B cell (primary cell): Measurements from ENCODE around the gene DDX39B. TPM values are rescaled to one million over a fixed set of nuclear protein-coding genes. Genes with fewer than 3 reads are reported as not detected.

Source experiments
- ATAC-seq: fragments of 200-7000 bp; cut with Tn5 transposase; one replicate; pipeline ENCODE4 v1.10.0; 2021; ENCODE audit warnings: low read depth, mild to moderate bottlenecking, moderate number of reproducible peaks, moderate library complexity
- CTCF ChIA-PET: fragments of 350-600 bp; sonication (Branson Sonifier 250); formaldehyde crosslinking; loops from one replicate; lab custom pipeline; 2021; ENCODE audit warnings: antibody characterized with exemption, inconsistent platforms; lab: Charles Lee
- POLR2A ChIA-PET: fragments of 350-600 bp; sonication (Branson Sonifier 250); formaldehyde crosslinking; loops from one replicate; lab custom pipeline; 2021; ENCODE audit warnings: antibody characterized with exemption; lab: Charles Lee
- DNase-seq: peaks from one replicate; pipeline ENCODE4 v3.0.0; 2013
- H2AFZ ChIP-seq: 2 replicates; pipeline ENCODE4 v1.6.1; 2012; ENCODE audit warnings: mild to moderate bottlenecking, low read depth, low read length; ENCODE audit not compliant: insufficient read depth, poor library complexity, severe bottlenecking
- H3K27ac ChIP-seq, 2 donors: 1 replicate in 1 of 2; 2 replicates in 1 of 2; pipeline ENCODE4 v1.5.1; 2012 to 2013; ENCODE audit warnings: low read length in 2 of 2, mild to moderate bottlenecking in 2 of 2, moderate library complexity in 1 of 2
- H3K27me3 ChIP-seq, 4 experiments: fragments of 200-600 bp in 1 of 4; sonication (generic) in 1 of 4; replicated peaks in 1 of 4; 1 replicate in 2 of 4; 2 replicates in 2 of 4; pipeline versions ENCODE4 v1.6.1 to v1.7.0; 2013 to 2016; ENCODE audit warnings: low read length in 3 of 4, mild to moderate bottlenecking in 2 of 4, mixed read lengths in 1 of 4, moderate library complexity in 1 of 4; ENCODE audit not compliant: insufficient read depth in 4 of 4, control insufficient read depth in 3 of 4; ENCODE audit errors: control extremely low read depth in 1 of 4
- H3K36me3 ChIP-seq, 2 experiments: replicated peaks in 1 of 2; 1 replicate in 1 of 2; 2 replicates in 1 of 2; pipeline versions ENCODE4 v1.6.1 to v1.7.1; 2013; ENCODE audit warnings: low read length in 1 of 2; ENCODE audit not compliant: insufficient read depth in 2 of 2, control insufficient read depth in 1 of 2; ENCODE audit errors: control extremely low read depth in 1 of 2, extremely low read depth in 1 of 2
- H3K4me1 ChIP-seq, 2 donors: fragments of 200-600 bp in 1 of 2; sonication (generic) in 1 of 2; 1 replicate in 1 of 2; 2 replicates in 1 of 2; pipeline versions ENCODE4 v1.5.1 to v1.6.1; 2013 to 2017; ENCODE audit warnings: low read length in 2 of 2; ENCODE audit not compliant: control insufficient read depth in 2 of 2, insufficient read depth in 2 of 2
- H3K4me2 ChIP-seq: replicated peaks from 2 replicates; pipeline ENCODE3; 2012; ENCODE audit warnings: mild to moderate bottlenecking, low read depth, low read length; ENCODE audit not compliant: poor library complexity, severe bottlenecking
- H3K4me3 ChIP-seq, 5 experiments: fragments of 200-600 bp in 1 of 5; sonication (generic) in 1 of 5; 1 replicate in 3 of 5; 2 replicates in 2 of 5; pipeline versions ENCODE4 v1.5.1 to v1.7.0; 2011 to 2016; ENCODE audit warnings: low read length in 4 of 5, mild to moderate bottlenecking in 4 of 5, low read depth in 2 of 5, control low read depth in 1 of 5, moderate library complexity in 1 of 5; ENCODE audit not compliant: insufficient read depth in 1 of 5; ENCODE audit errors: control extremely low read depth in 1 of 5, extremely low read depth in 1 of 5
- H3K79me2 ChIP-seq: fragments of 200-600 bp; sonication (generic); one replicate; pipeline ENCODE4 v1.6.0; 2016; ENCODE audit warnings: low read length; ENCODE audit not compliant: control insufficient read depth, insufficient read depth
- H3K9ac ChIP-seq: fragments of 200-600 bp; sonication (generic); 2 replicates; pipeline ENCODE4 v1.6.1; 2017; ENCODE audit warnings: mild to moderate bottlenecking, low read length, moderate library complexity
- H3K9me3 ChIP-seq, 3 donors: one replicate each; pipeline versions ENCODE4 v1.6.1 to v1.7.1; 2013; ENCODE audit warnings: low read length in 2 of 3; ENCODE audit not compliant: control insufficient read depth in 2 of 3, insufficient read depth in 1 of 3; ENCODE audit errors: control extremely low read depth in 1 of 3
- H4K20me1 ChIP-seq: 2 replicates; pipeline ENCODE4 v1.6.0; 2012; ENCODE audit warnings: mild to moderate bottlenecking, low read length; ENCODE audit not compliant: insufficient read depth, control insufficient read depth, poor library complexity, severe bottlenecking
- H3K27ac Mint-ChIP-seq: one replicate; pipeline ENCODE4 v1.8.0; 2021; ENCODE audit warnings: mixed read lengths
- H3K27me3 Mint-ChIP-seq: one replicate; pipeline ENCODE4 v1.8.0; 2021; ENCODE audit warnings: mixed read lengths
- H3K4me1 Mint-ChIP-seq: one replicate; pipeline ENCODE4 v1.8.0; 2021; ENCODE audit warnings: mixed read lengths
- H3K4me3 Mint-ChIP-seq: one replicate; pipeline ENCODE4 v1.8.0; 2021; ENCODE audit warnings: mixed read lengths
- H3K9me3 Mint-ChIP-seq: one replicate; pipeline ENCODE4 v1.8.0; 2022; ENCODE audit warnings: mixed read lengths; ENCODE audit not compliant: insufficient read depth
- CTCF ChIP-seq: fragments of 200-600 bp; IDR thresholded peaks from one replicate; pipeline ENCODE4 v1.8.0; 2022; ENCODE audit warnings: antibody characterized with exemption, mild to moderate bottlenecking
- EZH2 ChIP-seq: IDR thresholded peaks from 2 replicates; pipeline ENCODE4 v1.6.1; 2012; ENCODE audit warnings: borderline replicate concordance, low read depth, mild to moderate bottlenecking, moderate library complexity, low read length; ENCODE audit not compliant: insufficient read depth, poor library complexity, severe bottlenecking
- WGBS: methylation state at CpG from one replicate; pipeline ENCODE4 v1.1.5; 2013; ENCODE audit warnings: missing lambda C conversion rate; ENCODE audit not compliant: insufficient coverage; 5-methylcytosine and 5-hydroxymethylcytosine counted together
- intact Hi-C: fragments of 100-400 bp; cut with micrococcal nuclease; formaldehyde crosslinking; loops from one replicate; pipeline ENCODE4 v1.10.0; 2022
- polyA plus RNA-seq: library from polyadenylated mRNA; depleted of rRNA; stranded (reverse); fragments of >200 nt; gene quantifications from 2 replicates; pipeline ENCODE4 v1.2.3, GENCODE V29; 2012
- small RNA-seq: library from RNA; depleted of rRNA; stranded (forward); fragments of <200 nt; gene quantifications from one replicate; pipeline ENCODE3, GENCODE V24; 2012; ENCODE audit warnings: low replicate concordance, low read depth; ENCODE audit not compliant: insufficient read length
- total RNA-seq, 2 donors: library from RNA; stranded (reverse); fragments of 120-200 nt in 1 of 2; gene quantifications; 1 replicate in 1 of 2; 2 replicates in 1 of 2; pipeline versions ENCODE4 v1.2.3 to v1.2.4, GENCODE V29; 2013 to 2022

DDX39B gene
- total and polyA plus RNA-seq, 2 donors (not counting 1 experiment from before 2014, with no cell fraction given), result 576 to 838 TPM

DNA sequence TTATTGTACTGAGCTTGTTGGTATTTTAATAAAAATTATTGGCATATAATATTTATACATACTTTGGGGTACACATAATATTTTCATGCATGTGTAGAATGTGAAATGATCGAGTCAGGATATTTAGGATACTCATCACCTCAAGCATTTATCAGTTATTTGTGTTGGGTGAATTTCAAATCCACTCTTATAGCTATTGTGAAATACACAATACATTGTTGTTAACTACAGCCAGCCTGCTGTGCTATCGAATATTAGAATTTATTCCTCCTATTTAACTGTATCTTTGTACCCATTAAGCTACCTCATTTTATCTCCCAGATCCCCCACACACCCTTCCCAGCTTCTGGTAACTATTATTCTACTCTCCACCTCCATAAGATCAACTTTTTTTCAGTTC, 58.4 kb downstream of the DDX39B start:
- H3K27ac ChIP-seq, result no peak overlapping the region
- Mint-ChIP-seq H3K4me3 (no peak overlapping the region), H3K27ac (no peak overlapping the region), H3K9me3 (no peaks in the 10 kb centered on the region), H3K27me3 (no peaks in the 10 kb centered on the region), H3K4me1 (peaks cover 13% of the 10 kb centered on the region)
- no peak overlapping the region for H3K9ac ChIP-seq
- no peak overlapping the region for H3K4me2 ChIP-seq
- DNase-seq (no peak), ATAC-seq (no peak)
- ChIA-PET CTCF (interaction anchor here (0.7 to 1.5 kb wide), 4 partner anchors 58 to 296 kb away, joined by 3 to 4 read pairs (median 3); partner anchors contain the start of gene AIF1), POLR2A (no interaction called here)
- no peaks in the 10 kb centered on the region for H3K27me3 ChIP-seq
- H3K4me3 ChIP-seq, result no peak overlapping the region
- H2AFZ ChIP-seq, result no peak overlapping the region
- peaks cover 15% of the 10 kb centered on the region for H4K20me1 ChIP-seq
- WGBS, result 100% methylated on average over 1 of the region's 2 CpGs
- no peaks in the 10 kb centered on the region for H3K9me3 ChIP-seq
- peaks cover 24% of the 10 kb centered on the region for H3K79me2 ChIP-seq
- H3K36me3 ChIP-seq, result peaks cover 0 to 3% of the 10 kb centered on the region in 2 experiments
- TF ChIP-seq CTCF, result no peak
- no peak for TF ChIP-seq EZH2
- intact Hi-C loops, result no loop called here
- H3K4me1 ChIP-seq, result peaks cover 0 to 11% of the 10 kb centered on the region in 2 donors

DNA sequence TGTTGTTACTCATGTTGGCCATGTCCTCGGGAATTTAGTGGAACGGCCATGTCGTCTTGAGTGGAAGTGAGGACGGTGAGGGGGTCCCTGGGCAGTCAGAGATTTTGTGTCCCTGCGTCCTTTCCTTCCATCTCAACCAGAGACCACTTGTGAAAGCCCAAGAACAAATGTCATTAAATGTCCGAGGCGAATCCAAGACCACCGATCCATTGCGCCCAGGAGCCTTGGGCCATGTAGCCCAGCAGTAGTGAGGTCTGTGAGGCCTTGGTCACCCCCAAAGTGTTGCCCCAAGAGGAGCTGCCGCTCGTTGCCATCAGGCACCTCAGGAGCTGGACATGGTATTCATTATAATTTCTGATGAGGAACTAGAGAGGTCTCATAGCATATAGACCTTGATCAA, 61.2 kb downstream of the DDX39B start:
- Histone ChIP-seq H2AFZ (no peak overlapping the region), H3K9me3 (no peaks in the 10 kb centered on the region), H3K36me3 (peaks cover 0 to 3% of the 10 kb centered on the region in 2 experiments), H4K20me1 (peaks cover 19% of the 10 kb centered on the region), H3K27ac (no peak overlapping the region), H3K4me3 (no peak overlapping the region), H3K9ac (no peak overlapping the region), H3K79me2 (peaks cover 30% of the 10 kb centered on the region), H3K4me1 (peaks cover 14 to 24% of the 10 kb centered on the region in 2 donors), H3K4me2 (no peak overlapping the region), H3K27me3 (no peaks in the 10 kb centered on the region)
- Mint-ChIP-seq H3K27me3 (no peaks in the 10 kb centered on the region), H3K4me3 (no peak overlapping the region), H3K4me1 (peaks cover 38% of the 10 kb centered on the region), H3K27ac (no peak overlapping the region), H3K9me3 (no peaks in the 10 kb centered on the region)
- ATAC-seq (no peak), DNase-seq (no peak)
- 77% methylated on average over 8 of the region's 11 CpGs for WGBS
- CTCF ChIA-PET, result interaction anchor here (0.7 kb wide), 1 partner anchor 394 kb away, joined by 3 read pairs; no protein-coding TSS in a partner anchor
- POLR2A ChIA-PET, result no interaction called here
- intact Hi-C loops, result no loop called here
- TF ChIP-seq EZH2 (no peak), CTCF (no peak)

Small RNA genes lying within 50 kb of the gene (small RNA-seq; reads per million reads assigned to genes)
- gene AL663061.1 (not detected), gene RF00019 (not detected), gene SNORD117 (12,958 reads per million, percentile 99 among the genes with 10 or more reads in this experiment), gene SNORD84 (not detected)

Other genes starting within 250 kb of the DDX39B start
- 3,910 and 4,028 TPM in 2 replicates for gene HLA-B, start 184.8 kb downstream of the DDX39B start, total RNA-seq
- 4,233 and 7,345 TPM in 2 replicates for gene HLA-B, start 184.8 kb downstream of the DDX39B start, polyA plus RNA-seq
- gene MICA, start 138.4 kb downstream of the DDX39B start, total RNA-seq, result 13.9 and 17.1 TPM in 2 replicates
- gene MICA, start 138.4 kb downstream of the DDX39B start, polyA plus RNA-seq, result 19.8 and 28.5 TPM in 2 replicates
- gene MICB, start 43.9 kb downstream of the DDX39B start, total RNA-seq, result 21.9 and 24.2 TPM in 2 replicates
- gene MICB, start 43.9 kb downstream of the DDX39B start, polyA plus RNA-seq, result 24.5 and 30.9 TPM in 2 replicates
- gene MCCD1, start 13.0 kb downstream of the DDX39B start, total RNA-seq, result not detected in 2 replicates
- gene MCCD1, start 13.0 kb downstream of the DDX39B start, polyA plus RNA-seq, result not detected in 2 replicates
- gene ATP6V1G2, start 4.6 kb upstream of the DDX39B start, total RNA-seq, result 3.3 and 4.4 TPM in 2 replicates
- gene ATP6V1G2, start 4.6 kb upstream of the DDX39B start, polyA plus RNA-seq, result 4.5 and 5.2 TPM in 2 replicates
- 17.8 and 18.4 TPM in 2 replicates for gene NFKBIL1, start 5.6 kb upstream of the DDX39B start, total RNA-seq
- gene NFKBIL1, start 5.6 kb upstream of the DDX39B start, polyA plus RNA-seq, result 6.4 and 10.3 TPM in 2 replicates
- gene LTA, start 30.3 kb upstream of the DDX39B start, total RNA-seq, result 5.6 and 8.8 TPM in 2 replicates
- 8.4 and 8.6 TPM in 2 replicates for gene LTA, start 30.3 kb upstream of the DDX39B start, polyA plus RNA-seq
- 22.2 and 22.6 TPM in 2 replicates for gene TNF, start 33.6 kb upstream of the DDX39B start, total RNA-seq
- 15.6 and 21.9 TPM in 2 replicates for gene TNF, start 33.6 kb upstream of the DDX39B start, polyA plus RNA-seq
- 473 and 488 TPM in 2 replicates for gene LTB, start 40.4 kb upstream of the DDX39B start, total RNA-seq
- 832 and 938 TPM in 2 replicates for gene LTB, start 40.4 kb upstream of the DDX39B start, polyA plus RNA-seq
- 7.4 and 9.5 TPM in 2 replicates for gene LST1, start 44.3 kb upstream of the DDX39B start, total RNA-seq
- gene LST1, start 44.3 kb upstream of the DDX39B start, polyA plus RNA-seq, result 29.4 and 30.5 TPM in 2 replicates
- gene NCR3, start 51.0 kb upstream of the DDX39B start, total RNA-seq, result 24.7 and 28.5 TPM in 2 replicates
- gene NCR3, start 51.0 kb upstream of the DDX39B start, polyA plus RNA-seq, result 52.2 and 52.5 TPM in 2 replicates
- gene AIF1, start 73.2 kb upstream of the DDX39B start, total RNA-seq, result 1.3 and 1.5 TPM in 2 replicates
- gene AIF1, start 73.2 kb upstream of the DDX39B start, polyA plus RNA-seq, result 4.7 and 7.5 TPM in 2 replicates
- gene PRRC2A, start 78.7 kb upstream of the DDX39B start, total RNA-seq, result 265 and 278 TPM in 2 replicates
- 152 and 153 TPM in 2 replicates for gene PRRC2A, start 78.7 kb upstream of the DDX39B start, polyA plus RNA-seq
- 345 and 348 TPM in 2 replicates for gene BAG6, start 110.7 kb upstream of the DDX39B start, total RNA-seq
- gene BAG6, start 110.7 kb upstream of the DDX39B start, polyA plus RNA-seq, result 252 and 276 TPM in 2 replicates
- 2.6 and 3.6 TPM in 2 replicates for gene APOM, start 113.9 kb upstream of the DDX39B start, total RNA-seq
- 11.6 and 11.9 TPM in 2 replicates for gene APOM, start 113.9 kb upstream of the DDX39B start, polyA plus RNA-seq
- gene C6orf47, start 118.8 kb upstream of the DDX39B start, total RNA-seq, result 34.0 and 35.1 TPM in 2 replicates
- 5.8 and 7.6 TPM in 2 replicates for gene C6orf47, start 118.8 kb upstream of the DDX39B start, polyA plus RNA-seq
- 24.2 and 24.3 TPM in 2 replicates for gene GPANK1, start 123.0 kb upstream of the DDX39B start, total RNA-seq
- gene GPANK1, start 123.0 kb upstream of the DDX39B start, polyA plus RNA-seq, result 18.3 and 22.6 TPM in 2 replicates
- 141 and 146 TPM in 2 replicates for gene CSNK2B, start 124.1 kb upstream of the DDX39B start, total RNA-seq
- 124 and 142 TPM in 2 replicates for gene CSNK2B, start 124.1 kb upstream of the DDX39B start, polyA plus RNA-seq
- 42.3 and 44.2 TPM in 2 replicates for gene LY6G5B, start 128.0 kb upstream of the DDX39B start, total RNA-seq
- gene LY6G5B, start 128.0 kb upstream of the DDX39B start, polyA plus RNA-seq, result 25.2 and 28.4 TPM in 2 replicates
- gene LY6G5C, start 139.1 kb upstream of the DDX39B start, total RNA-seq, result 0.76 and 2.1 TPM in 2 replicates
- gene LY6G5C, start 139.1 kb upstream of the DDX39B start, polyA plus RNA-seq, result 0.40 and 3.4 TPM in 2 replicates
- 78.3 and 90.3 TPM in 2 replicates for gene ABHD16A, start 161.3 kb upstream of the DDX39B start, total RNA-seq
- gene ABHD16A, start 161.3 kb upstream of the DDX39B start, polyA plus RNA-seq, result 97.5 and 97.6 TPM in 2 replicates
- not detected in 2 replicates for gene LY6G6F, start 164.9 kb upstream of the DDX39B start, total RNA-seq
- gene LY6G6F, start 164.9 kb upstream of the DDX39B start, polyA plus RNA-seq, result 0.32 TPM in 1 of 2 replicates, not detected in the other
- not detected in 2 replicates for gene LY6G6D, start 173.3 kb upstream of the DDX39B start, total RNA-seq
- gene LY6G6D, start 173.3 kb upstream of the DDX39B start, polyA plus RNA-seq, result not detected in 2 replicates
- gene LY6G6C, start 179.7 kb upstream of the DDX39B start, total RNA-seq, result not detected in 2 replicates
- gene LY6G6C, start 179.7 kb upstream of the DDX39B start, polyA plus RNA-seq, result 0.13 and 0.30 TPM in 2 replicates
- 0.24 and 0.54 TPM in 2 replicates for gene MPIG6B, start 181.4 kb upstream of the DDX39B start, total RNA-seq
- gene MPIG6B, start 181.4 kb upstream of the DDX39B start, polyA plus RNA-seq, result 1.6 and 4.8 TPM in 2 replicates
- 51.1 and 59.2 TPM in 2 replicates for gene DDAH2, start 187.3 kb upstream of the DDX39B start, total RNA-seq
- 64.7 and 87.2 TPM in 2 replicates for gene DDAH2, start 187.3 kb upstream of the DDX39B start, polyA plus RNA-seq
- gene CLIC1, start 194.5 kb upstream of the DDX39B start, total RNA-seq, result 216 and 221 TPM in 2 replicates
- 178 and 290 TPM in 2 replicates for gene CLIC1, start 194.5 kb upstream of the DDX39B start, polyA plus RNA-seq
- 49.9 and 50.1 TPM in 2 replicates for gene MSH5, start 198.0 kb upstream of the DDX39B start, total RNA-seq
- gene MSH5, start 198.0 kb upstream of the DDX39B start, polyA plus RNA-seq, result 51.6 and 64.7 TPM in 2 replicates
- gene SAPCD1, start 220.7 kb upstream of the DDX39B start, total RNA-seq, result 11.1 and 12.9 TPM in 2 replicates
- gene SAPCD1, start 220.7 kb upstream of the DDX39B start, polyA plus RNA-seq, result 12.9 and 21.5 TPM in 2 replicates
- 5.2 and 5.6 TPM in 2 replicates for gene VWA7, start 235.3 kb upstream of the DDX39B start, total RNA-seq
- 3.2 and 6.0 TPM in 2 replicates for gene VWA7, start 235.3 kb upstream of the DDX39B start, polyA plus RNA-seq